HG03520 (cell line): ENCODE results near the gene B4GALNT1.
"Not testable (repeated sequence)": the region's sequence is repeated elsewhere in the genome, so short reads cannot be mapped to it uniquely, and the experiment has no call there.

Experiments used
- ATAC-seq: cut with Tn5 transposase; IDR thresholded peaks from one replicate; pipeline ENCODE4 v1.9.1; 2021; ENCODE audit warnings: mild to moderate bottlenecking, moderate library complexity; ENCODE audit not compliant: unreplicated experiment

The B4GALNT1 gene

GRCh38 chr12:57621497-57622292 lies 11.3 kb downstream of the B4GALNT1 start:
- peak; percentile 50 for ATAC-seq

- ATAC-seq: no peak
These were observed 12.0 kb downstream of the B4GALNT1 start for GRCh38 chr12:57620936-57621496.

GRCh38 chr12:57620245-57620935 lies 12.6 kb downstream of the B4GALNT1 start:
- no peak for ATAC-seq

GRCh38 chr12:57619434-57620244 lies 13.4 kb downstream of the B4GALNT1 start:
- no peak for ATAC-seq

- ATAC-seq: no peak
These were observed 14.0 kb downstream of the B4GALNT1 start for GRCh38 chr12:57618966-57619433.

- ATAC-seq: not testable (repeated sequence)
These were observed 14.6 kb downstream of the B4GALNT1 start for GRCh38 chr12:57618431-57618830.

- no peak for ATAC-seq
These were observed 15.1 kb downstream of the B4GALNT1 start for GRCh38 chr12:57617942-57618341.

GRCh38 chr12:57616383-57617101 lies 16.5 kb downstream of the B4GALNT1 start:
- ATAC-seq: no peak

GRCh38 chr12:57615637-57616036 lies 17.4 kb downstream of the B4GALNT1 start:
- ATAC-seq: no peak

- no peak for ATAC-seq
These were observed 18.0 kb downstream of the B4GALNT1 start for GRCh38 chr12:57614948-57615500.

GRCh38 chr12:57614178-57614947 lies 18.6 kb downstream of the B4GALNT1 start:
- ATAC-seq: peak; percentile 53

GRCh38 chr12:57613427-57614109 lies 19.4 kb downstream of the B4GALNT1 start:
- no peak for ATAC-seq

GRCh38 chr12:57612711-57613426 lies 20.1 kb downstream of the B4GALNT1 start:
- ATAC-seq: no peak

- ATAC-seq: no peak
These were observed 20.9 kb downstream of the B4GALNT1 start for GRCh38 chr12:57611827-57612710.

- no peak for ATAC-seq
These were observed 21.7 kb downstream of the B4GALNT1 start, which contains the start of gene ARHGEF25 for GRCh38 chr12:57611108-57611826. Gene ARHGEF25 (plus strand): TSS chr12:57611435. CDS start chr12:57611895, 460 bp downstream.

GRCh38 chr12:57610554-57611107 lies 22.4 kb downstream of the B4GALNT1 start:
- no peak for ATAC-seq
